A673 (cell line): ENCODE data around the gene SGTA. TPM values are rescaled to one million over a fixed set of nuclear protein-coding genes. Genes with fewer than 3 reads are reported as not detected.

ENCODE experiments used
- BruUV-seq: library from RNA; stranded (reverse); fragments of 400-500 nt; replicated peaks from 2 replicates; lab custom pipeline; 2021; lab: Mats Ljungman, UMichigan
- CTCF ChIA-PET: fragments of 300-600 bp; sonication (Branson Sonifier 250); formaldehyde crosslinking; loops from one replicate; lab custom pipeline; 2022; ENCODE audit warnings: antibody characterized with exemption; lab: Charles Lee
- POLR2A ChIA-PET: fragments of 300-600 bp; sonication (Branson Sonifier 250); formaldehyde crosslinking; loops from one replicate; lab custom pipeline; 2022; ENCODE audit warnings: antibody characterized with exemption; ENCODE audit not compliant: low non-redundant PET; lab: Charles Lee
- DNase-seq: peaks from one replicate; pipeline ENCODE4 v3.0.0-alpha.2; 2015; ENCODE audit warnings: low spot score
- H3K27ac ChIP-seq: fragments of 200-600 bp; sonication (generic); 2 replicates; pipeline ENCODE4 v1.5.1; 2016; ENCODE audit warnings: mixed run types, low read depth, mild to moderate bottlenecking, mixed read lengths, antibody characterized with exemption, low read length; ENCODE audit not compliant: poor library complexity, severe bottlenecking
- H3K27me3 ChIP-seq: fragments of 200-600 bp; sonication (generic); replicated peaks from 2 replicates; pipeline ENCODE4 v1.6.1; 2017; ENCODE audit warnings: mixed run types, low read depth, mild to moderate bottlenecking, mixed read lengths, antibody characterized with exemption, low read length; ENCODE audit not compliant: insufficient read depth, poor library complexity
- H3K36me3 ChIP-seq: fragments of 200-600 bp; sonication (generic); 2 replicates; pipeline ENCODE4 v1.6.1; 2016; ENCODE audit warnings: mixed run types, mild to moderate bottlenecking, mixed read lengths, antibody characterized with exemption, low read length; ENCODE audit not compliant: insufficient read depth, poor library complexity, severe bottlenecking
- H3K4me1 ChIP-seq: fragments of 200-600 bp; sonication (generic); 2 replicates; pipeline ENCODE4 v1.6.1; 2017; ENCODE audit warnings: mixed run types, mild to moderate bottlenecking, mixed read lengths, antibody characterized with exemption, low read length; ENCODE audit not compliant: insufficient read depth, poor library complexity, severe bottlenecking
- H3K4me3 ChIP-seq: fragments of 200-600 bp; sonication (generic); 2 replicates; pipeline ENCODE4 v1.5.1; 2016; ENCODE audit warnings: low read depth, mixed run types, mild to moderate bottlenecking, mixed read lengths, low read length; ENCODE audit not compliant: poor library complexity, severe bottlenecking
- H3K9me3 ChIP-seq: fragments of 200-600 bp; sonication (generic); 2 replicates; pipeline ENCODE4 v1.6.1; 2016; ENCODE audit warnings: mixed run types, low read depth, mild to moderate bottlenecking, mixed read lengths, antibody characterized with exemption, low read length; ENCODE audit not compliant: poor library complexity, severe bottlenecking
- CTCF ChIP-seq: fragments of 300-800, 200-600 bp; sonication (generic); conservative IDR thresholded peaks from 2 replicates; pipeline ENCODE4 v1.5.1; 2017; ENCODE audit warnings: low read depth, mild to moderate bottlenecking, antibody characterized with exemption, low read length, moderate library complexity, mixed read lengths
- EZH2 ChIP-seq: fragments of 200-600 bp; sonication (generic); IDR thresholded peaks from 2 replicates; pipeline ENCODE4 v1.6.1; 2017; ENCODE audit warnings: borderline replicate concordance, low read depth, mild to moderate bottlenecking, mixed read lengths, antibody characterized with exemption, low read length; ENCODE audit not compliant: poor library complexity, severe bottlenecking
- intact Hi-C: fragments of 100-400 bp; cut with micrococcal nuclease; formaldehyde crosslinking; loops from one replicate; pipeline ENCODE4 v1.10.0; 2022; ENCODE audit not compliant: unreplicated experiment
- total RNA-seq: library from RNA; stranded (reverse); gene quantifications from 2 replicates; pipeline ENCODE4 v1.2.3, GENCODE V29; 2021

Gene SGTA
- total RNA-seq, 1 experiment from 2014 or later, result 106 TPM

GRCh38 chr19:2800506-2800905 is 17.4 kb upstream of the SGTA start:
- H3K27me3 ChIP-seq, result no peaks in the 10 kb centered on the region
- DNase-seq, result no peak
- POLR2A ChIA-PET, result no interaction called here
- intact Hi-C loops, result no loop called here
- CTCF ChIA-PET, result no interaction called here
- no TSS peak for BruUV-seq
- no peak overlapping the region for H3K27ac ChIP-seq
- H3K4me1 ChIP-seq, result peaks cover 5% of the 10 kb centered on the region
- peaks cover 51% of the 10 kb centered on the region for H3K36me3 ChIP-seq
- TF ChIP-seq EZH2 (no peak), CTCF (no peak)
- no peaks in the 10 kb centered on the region for H3K9me3 ChIP-seq
- no peak overlapping the region for H3K4me3 ChIP-seq

DNA sequence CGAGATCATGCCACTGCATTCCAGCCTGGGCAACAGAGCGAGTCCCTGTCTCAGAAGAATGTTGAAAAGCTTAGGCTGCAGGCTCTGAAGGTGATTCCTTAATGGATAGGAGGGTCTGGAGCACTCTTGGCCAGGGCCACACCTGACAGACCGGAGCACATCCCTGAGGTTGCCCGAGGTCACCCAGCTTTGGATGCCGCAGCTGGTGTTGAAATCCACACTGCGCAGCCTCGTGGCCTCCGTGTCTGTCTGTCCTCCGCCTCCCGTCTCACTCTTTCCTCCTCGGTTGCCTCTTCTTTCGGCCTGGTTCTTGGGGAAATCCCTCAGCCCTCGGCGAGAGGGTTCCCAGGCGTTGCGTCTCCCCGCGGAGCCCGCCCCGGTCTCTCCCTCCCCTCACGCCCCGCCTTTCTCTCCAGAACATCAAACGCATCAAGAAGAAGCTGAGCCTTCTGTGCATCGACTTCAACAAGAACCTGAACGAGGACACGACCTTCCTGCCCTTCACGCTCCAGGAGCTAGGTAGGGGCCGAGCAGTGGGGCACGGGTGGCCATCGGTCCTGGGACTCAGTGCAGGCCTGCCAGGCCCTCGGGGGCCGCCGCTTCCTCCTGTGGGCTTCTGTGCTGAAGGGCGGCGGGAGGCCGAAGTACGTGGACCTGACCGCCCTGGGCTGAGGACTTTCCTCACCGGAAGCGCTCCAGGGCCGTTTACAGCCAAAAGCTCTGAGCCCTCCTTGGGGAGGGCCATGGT is 16.4 kb upstream of the SGTA start:
- intact Hi-C loops, result no loop called here

DNA sequence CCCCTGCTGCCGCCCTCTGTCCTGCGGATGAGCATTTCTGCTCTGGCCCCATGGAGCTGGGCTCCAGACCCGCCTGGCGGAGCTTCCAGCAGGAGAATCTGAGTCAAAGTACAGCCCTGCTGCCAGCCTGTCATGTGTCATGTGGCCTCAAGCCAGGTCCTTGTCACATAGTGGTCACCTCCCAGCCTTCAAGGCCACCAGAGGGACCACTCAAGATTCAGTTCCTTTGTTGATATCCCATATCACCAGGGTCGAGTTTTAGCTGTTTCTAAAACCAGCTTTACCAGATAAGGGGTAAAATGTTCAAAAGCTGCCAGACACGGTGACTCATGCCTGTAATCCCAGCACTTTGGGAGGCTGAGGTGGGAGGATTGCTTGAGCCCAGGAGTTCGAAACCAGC is 15.7 kb upstream of the SGTA start:
- H3K27me3 ChIP-seq, result no peaks in the 10 kb centered on the region
- no peak overlapping the region for H3K4me3 ChIP-seq
- TF ChIP-seq EZH2, result no peak
- no peak for TF ChIP-seq CTCF
- no peaks in the 10 kb centered on the region for H3K9me3 ChIP-seq
- intact Hi-C loops, result no loop called here
- H3K4me1 ChIP-seq, result peaks cover under 1% of the 10 kb centered on the region
- ChIA-PET CTCF (no interaction called here), POLR2A (no interaction called here)
- no peak overlapping the region for H3K27ac ChIP-seq
- no peak for DNase-seq
- peaks cover 57% of the 10 kb centered on the region for H3K36me3 ChIP-seq
- no TSS peak for BruUV-seq

More for the DNA sequence above, 16.4 kb upstream of the SGTA start:
- BruUV-seq, result no TSS peak
- ChIA-PET POLR2A (no interaction called here), CTCF (no interaction called here)
- DNase-seq, result no peak
- no peak overlapping the region for H3K27ac ChIP-seq
- H3K4me1 ChIP-seq, result peaks cover 5% of the 10 kb centered on the region
- H3K4me3 ChIP-seq, result no peak overlapping the region
- peaks cover 51% of the 10 kb centered on the region for H3K36me3 ChIP-seq
- TF ChIP-seq CTCF (no peak), EZH2 (no peak)
- no peaks in the 10 kb centered on the region for H3K27me3 ChIP-seq
- no peaks in the 10 kb centered on the region for H3K9me3 ChIP-seq
